ENCODE measurements around the gene RNF212. TPM values are rescaled to one million over a fixed set of nuclear protein-coding genes. Genes with fewer than 3 reads are reported as not detected.

The RNF212 gene
- total RNA-seq, 1 donor from 2014 or later: 8.1 TPM

DNA sequence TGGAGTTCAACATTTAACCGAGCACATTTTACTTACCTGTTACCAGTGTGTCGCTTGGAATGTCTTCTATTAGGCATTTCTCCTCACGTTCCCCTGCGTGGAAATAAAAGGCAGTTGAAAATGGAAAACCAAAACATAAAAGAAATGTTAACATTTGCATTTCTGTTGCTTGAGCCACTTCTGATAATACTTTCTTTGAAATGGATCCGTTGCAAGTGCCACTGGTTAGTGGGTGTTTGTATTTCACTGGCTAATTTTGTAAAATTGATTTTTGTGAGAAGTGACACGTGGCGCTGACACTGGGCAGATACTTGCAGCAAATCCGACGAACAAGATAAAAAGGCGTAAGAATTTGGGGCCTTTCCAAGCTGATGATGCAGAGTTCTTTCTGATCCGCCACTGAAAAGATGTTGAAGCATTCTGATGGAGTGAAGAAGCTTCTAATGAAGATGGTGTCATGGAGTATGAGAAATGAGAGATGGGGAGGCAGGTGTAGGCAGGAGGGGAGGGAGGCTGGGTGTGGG lies 40.3 kb upstream of the RNF212 start:
- DNase-seq (ENCODE audit: low read depth): no peak
- TF ChIP-seq, protein P1, sequence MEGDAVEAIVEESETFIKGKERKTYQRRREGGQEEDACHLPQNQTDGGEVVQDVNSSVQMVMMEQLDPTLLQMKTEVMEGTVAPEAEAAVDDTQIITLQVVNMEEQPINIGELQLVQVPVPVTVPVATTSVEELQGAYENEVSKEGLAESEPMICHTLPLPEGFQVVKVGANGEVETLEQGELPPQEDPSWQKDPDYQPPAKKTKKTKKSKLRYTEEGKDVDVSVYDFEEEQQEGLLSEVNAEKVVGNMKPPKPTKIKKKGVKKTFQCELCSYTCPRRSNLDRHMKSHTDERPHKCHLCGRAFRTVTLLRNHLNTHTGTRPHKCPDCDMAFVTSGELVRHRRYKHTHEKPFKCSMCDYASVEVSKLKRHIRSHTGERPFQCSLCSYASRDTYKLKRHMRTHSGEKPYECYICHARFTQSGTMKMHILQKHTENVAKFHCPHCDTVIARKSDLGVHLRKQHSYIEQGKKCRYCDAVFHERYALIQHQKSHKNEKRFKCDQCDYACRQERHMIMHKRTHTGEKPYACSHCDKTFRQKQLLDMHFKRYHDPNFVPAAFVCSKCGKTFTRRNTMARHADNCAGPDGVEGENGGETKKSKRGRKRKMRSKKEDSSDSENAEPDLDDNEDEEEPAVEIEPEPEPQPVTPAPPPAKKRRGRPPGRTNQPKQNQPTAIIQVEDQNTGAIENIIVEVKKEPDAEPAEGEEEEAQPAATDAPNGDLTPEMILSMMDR (conservative IDR thresholded peaks at IDR 0.05; ENCODE audit: low read depth, low read length): no peak
- no peak overlapping the region for H3K4me3 ChIP-seq (ENCODE audit: low read depth, low read length)

GRCh38 chr4:1152290-1152689 lies 38.9 kb upstream of the RNF212 start:
- TF ChIP-seq, protein P1 (conservative IDR thresholded peaks at IDR 0.05; ENCODE audit: low read depth, low read length): no peak
- no peak overlapping the region for H3K4me3 ChIP-seq (ENCODE audit: low read depth, low read length)
- no peak for DNase-seq (ENCODE audit: low read depth)

GRCh38 chr4:1151541-1151940 lies 38.2 kb upstream of the RNF212 start:
- TF ChIP-seq, protein P1 (conservative IDR thresholded peaks at IDR 0.05; ENCODE audit: low read depth, low read length): no peak
- no peak for DNase-seq (ENCODE audit: low read depth)
- H3K4me3 ChIP-seq (ENCODE audit: low read depth, low read length): no peak overlapping the region

DNA sequence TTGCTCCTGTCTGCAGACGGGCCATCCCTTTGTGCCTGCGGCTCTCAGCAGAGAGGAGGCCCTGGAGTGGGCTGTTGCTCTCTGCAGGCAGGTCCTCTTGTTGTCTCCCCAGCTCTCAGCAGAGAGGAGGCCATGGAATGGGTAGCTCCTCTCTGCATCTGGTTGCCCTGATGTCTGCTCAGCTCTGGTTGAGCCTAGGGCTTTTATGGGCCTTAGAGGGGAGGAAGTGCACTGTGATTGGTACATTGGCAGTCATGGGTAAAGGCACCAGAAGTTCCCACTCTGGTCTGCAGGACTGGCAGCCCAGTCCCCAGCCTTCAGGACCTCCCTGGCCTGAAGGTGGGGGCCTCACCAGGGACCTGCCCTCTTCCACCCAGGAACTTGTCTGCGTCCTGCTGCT lies 37.5 kb upstream of the RNF212 start:
- no peak for DNase-seq (ENCODE audit: low read depth)
- no peak overlapping the region for H3K4me3 ChIP-seq (ENCODE audit: low read depth, low read length)
- TF ChIP-seq, protein P1 (conservative IDR thresholded peaks at IDR 0.05; ENCODE audit: low read depth, low read length): no peak

GRCh38 chr4:1139860-1140259 lies 26.5 kb upstream of the RNF212 start:
- no peak overlapping the region for H3K4me3 ChIP-seq (ENCODE audit: low read depth, low read length)
- TF ChIP-seq, protein P1 (conservative IDR thresholded peaks at IDR 0.05; ENCODE audit: low read depth, low read length): no peak
- DNase-seq (ENCODE audit: low read depth): no peak

DNA sequence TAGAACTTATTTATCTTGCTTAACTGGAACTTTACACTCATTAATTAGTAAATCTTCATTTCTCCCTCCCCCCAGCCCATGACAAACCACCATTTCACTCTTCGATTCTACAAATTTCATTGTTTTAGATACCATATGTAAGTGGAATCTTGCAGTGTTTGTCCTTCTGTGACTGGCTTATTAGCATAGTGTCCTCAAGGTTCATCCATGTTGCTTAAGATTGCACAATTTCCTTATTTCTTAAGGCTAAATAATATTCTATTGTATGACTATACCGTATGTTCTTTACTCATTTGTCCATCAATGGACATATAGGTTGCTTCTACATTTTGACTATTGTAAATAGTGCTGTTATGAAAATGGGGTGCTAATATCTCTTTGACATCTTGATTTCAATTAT lies 24.5 kb upstream of the RNF212 start:
- H3K4me3 ChIP-seq (ENCODE audit: low read depth, low read length): no peak overlapping the region
- TF ChIP-seq, protein P1 (conservative IDR thresholded peaks at IDR 0.05; ENCODE audit: low read depth, low read length): no peak
- no peak for DNase-seq (ENCODE audit: low read depth)

DNA sequence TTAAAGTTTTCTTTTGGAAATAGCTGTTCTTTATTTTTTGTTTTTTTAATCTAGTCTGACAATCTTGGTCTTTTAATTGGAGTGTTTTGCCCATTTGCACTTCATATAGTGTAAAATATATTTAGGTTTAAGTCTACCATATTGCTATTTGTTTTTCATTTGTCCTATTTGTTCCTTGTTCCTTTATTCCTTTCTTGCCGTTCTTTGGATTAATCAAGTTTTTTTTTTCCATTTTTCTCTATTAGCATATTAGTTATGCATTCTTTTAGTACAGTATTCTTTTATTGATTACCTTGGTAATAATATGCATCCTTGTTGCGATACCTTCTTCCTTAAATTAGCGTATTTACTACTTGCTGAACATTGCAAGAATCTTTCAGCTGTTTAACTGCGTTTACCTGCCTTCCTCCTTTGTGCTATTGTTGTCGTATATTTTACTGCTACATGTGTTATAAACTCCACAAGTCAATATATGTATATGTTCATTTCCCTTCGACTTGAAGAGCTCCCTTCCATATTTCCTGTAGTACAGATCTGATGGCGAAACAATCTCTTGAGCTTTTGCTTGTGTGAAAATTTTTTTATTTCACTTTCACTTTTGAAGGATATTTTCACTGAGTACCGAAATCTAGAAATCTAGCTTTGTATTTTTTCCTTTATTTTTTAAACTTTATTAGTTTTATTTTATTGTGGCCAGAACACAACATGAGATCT lies 23.9 kb upstream of the RNF212 start:
- TF ChIP-seq, protein P1 (conservative IDR thresholded peaks at IDR 0.05; ENCODE audit: low read depth, low read length): no peak
- H3K4me3 ChIP-seq (ENCODE audit: low read depth, low read length): no peak overlapping the region
- no peak for DNase-seq (ENCODE audit: low read depth)
